Stomach (tissue), 9 donors: ENCODE data around the gene UBB. TPM values are rescaled to one million over a fixed set of nuclear protein-coding genes. Genes with fewer than 3 reads are reported as not detected.
A peak's percentile ranks its signal among the peaks of the same experiment; 100 is the strongest.

Experiments used
- DNase-seq, 2 donors: peaks; one replicate each; pipeline versions ENCODE4 v3.0.0 to v3.0.0-alpha.2; 2013 to 2019
- H3K27ac ChIP-seq, 5 donors: fragments of 200-600 bp in 4 of 5; sonication (generic) in 4 of 5; one replicate each; pipeline ENCODE4 v1.5.1; 2013 to 2019; ENCODE audit warnings: mild to moderate bottlenecking in 1 of 5, moderate library complexity in 1 of 5
- H3K27me3 ChIP-seq, 3 donors: fragments of 200-600 bp; sonication (generic); one replicate each; pipeline ENCODE4 v1.5.1; 2017 to 2019; ENCODE audit warnings: mixed run types in 1 of 3
- H3K36me3 ChIP-seq, 4 donors: fragments of 200-600 bp; sonication (generic); 1 replicate in 3 of 4; 2 replicates in 1 of 4; pipeline ENCODE4 v1.5.1; 2016 to 2019
- H3K4me1 ChIP-seq, 4 donors: fragments of 200-600 bp; sonication (generic); one replicate each; pipeline ENCODE4 v1.5.1; 2016 to 2019
- H3K4me3 ChIP-seq, 4 donors: fragments of 200-600 bp; sonication (generic) in 3 of 4; one replicate each; pipeline ENCODE4 v1.5.1; 2016 to 2019; ENCODE audit warnings: mild to moderate bottlenecking in 1 of 4
- H3K9me3 ChIP-seq, 4 donors: fragments of 200-600 bp; sonication (generic); one replicate each; pipeline ENCODE4 v1.5.1; 2016 to 2019
- EP300 ChIP-seq: sonication (generic); formaldehyde crosslinking; IDR thresholded peaks from one replicate; pipeline ENCODE4 v1.6.1; 2017; ENCODE audit warnings: antibody characterized with exemption
- POLR2A ChIP-seq, 4 donors: fragments of 450-650 bp; IDR thresholded peaks; one replicate each; pipeline ENCODE4 v1.6.1; 2016; ENCODE audit warnings: antibody characterized with exemption in 4 of 4, control low read depth in 2 of 4, mild to moderate bottlenecking in 1 of 4, moderate library complexity in 1 of 4
- POLR2AphosphoS5 ChIP-seq, 3 donors: sonication (generic); formaldehyde crosslinking; IDR thresholded peaks; one replicate each; pipeline ENCODE4 v1.6.1; 2016; ENCODE audit warnings: antibody characterized with exemption in 3 of 3
- WGBS, 5 donors: extraction: QIAGEN DNeasy Blood & Tissue Kit in 3 of 5; methylation state at CpG; one replicate each; pipeline versions ENCODE4 v1.1.5 to v1.1.7; 2013 to 2018; 5-methylcytosine and 5-hydroxymethylcytosine counted together
- intact Hi-C: fragments of 100-400 bp; cut with DNase I; formaldehyde crosslinking; loops from one replicate; pipeline ENCODE4 v1.15.1; 2023; ENCODE audit warnings: low total_unique reads
- polyA plus RNA-seq, 3 donors: library from polyadenylated mRNA; stranded (reverse); fragments of 200-250 nt; gene quantifications; one replicate each; pipeline ENCODE4 v1.2.3, GENCODE V29; 2013
- total RNA-seq, 5 donors: library from RNA; depleted of rRNA; stranded (reverse); fragments of >200 nt; gene quantifications; one replicate each; pipeline versions ENCODE4 v1.1.0 to v1.2.3, GENCODE V29; 2014 to 2016
- TF ChIP-seq, protein P1 (sequence below), 7 experiments: fragments of 450-650 bp in 4 of 7; fragments of 200-600 bp in 3 of 7; sonication (generic) in 3 of 7; IDR thresholded peaks; one replicate each; pipeline ENCODE4 v1.5.1; 2016 to 2019; ENCODE audit warnings: antibody characterized with exemption in 7 of 7, control low read depth in 2 of 7, mild to moderate bottlenecking in 1 of 7
- donor health status: healthy with polysubstance abuse.
- donor health status: Bipolar disorder and iron deficiency.
- donor health status: healthy.

The UBB gene
- total and polyA plus RNA-seq, 8 donors = 621 to 2,679 (median 919) TPM

DNA sequence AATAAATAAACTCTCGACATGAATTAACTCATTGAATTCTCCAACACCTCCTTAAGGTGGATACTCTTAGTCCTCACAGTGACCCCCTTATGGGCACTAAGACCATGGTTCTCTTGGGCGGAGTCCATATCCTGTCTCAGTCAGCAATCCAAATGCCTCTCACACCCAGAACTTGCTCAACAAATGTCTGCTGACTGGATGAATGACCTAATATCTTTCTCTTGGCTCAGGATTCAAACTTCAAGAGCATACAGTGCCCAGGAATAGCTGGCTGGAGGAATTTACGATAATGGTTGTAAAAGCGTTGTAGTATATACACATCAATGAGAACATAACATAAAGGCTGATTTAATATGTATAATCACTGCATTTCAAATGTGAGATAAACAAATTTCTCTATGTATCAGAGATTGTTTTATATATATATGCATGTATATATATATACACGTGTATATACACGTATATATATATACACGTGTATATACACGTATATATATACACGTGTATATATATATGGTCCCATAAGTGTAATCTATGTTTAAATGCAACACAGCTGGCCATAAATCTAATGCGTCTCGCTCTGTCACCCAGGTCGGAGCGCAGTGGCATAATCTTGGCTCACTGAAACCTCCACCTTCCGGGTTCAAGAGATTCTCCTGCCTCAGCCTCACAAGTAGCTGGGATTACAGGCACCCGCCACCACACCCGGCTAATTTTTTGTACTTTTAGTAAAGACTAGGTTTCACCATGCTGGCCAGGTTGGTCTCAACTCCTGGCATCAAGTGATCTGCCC lies 6.5 kb upstream of the UBB start:
- DNase-seq = peak in 1 of 2 donors; percentile 34
- intact Hi-C loops = no loop called here
- peaks cover 7 to 25% (median 19%) of the 10 kb centered on the region in 4 donors for H3K4me1 ChIP-seq
- H3K36me3 ChIP-seq = no peaks in the 10 kb centered on the region
- H3K27me3 ChIP-seq = no peaks in the 10 kb centered on the region
- 83 to 90% (median 87%) methylated on average over 16 of the region's 16 CpGs for WGBS, 5 donors
- H3K9me3 ChIP-seq = no peaks in the 10 kb centered on the region
- H3K27ac ChIP-seq = peak overlapping the region in 1 of 5 donors; percentile 64
- TF ChIP-seq, protein P1, sequence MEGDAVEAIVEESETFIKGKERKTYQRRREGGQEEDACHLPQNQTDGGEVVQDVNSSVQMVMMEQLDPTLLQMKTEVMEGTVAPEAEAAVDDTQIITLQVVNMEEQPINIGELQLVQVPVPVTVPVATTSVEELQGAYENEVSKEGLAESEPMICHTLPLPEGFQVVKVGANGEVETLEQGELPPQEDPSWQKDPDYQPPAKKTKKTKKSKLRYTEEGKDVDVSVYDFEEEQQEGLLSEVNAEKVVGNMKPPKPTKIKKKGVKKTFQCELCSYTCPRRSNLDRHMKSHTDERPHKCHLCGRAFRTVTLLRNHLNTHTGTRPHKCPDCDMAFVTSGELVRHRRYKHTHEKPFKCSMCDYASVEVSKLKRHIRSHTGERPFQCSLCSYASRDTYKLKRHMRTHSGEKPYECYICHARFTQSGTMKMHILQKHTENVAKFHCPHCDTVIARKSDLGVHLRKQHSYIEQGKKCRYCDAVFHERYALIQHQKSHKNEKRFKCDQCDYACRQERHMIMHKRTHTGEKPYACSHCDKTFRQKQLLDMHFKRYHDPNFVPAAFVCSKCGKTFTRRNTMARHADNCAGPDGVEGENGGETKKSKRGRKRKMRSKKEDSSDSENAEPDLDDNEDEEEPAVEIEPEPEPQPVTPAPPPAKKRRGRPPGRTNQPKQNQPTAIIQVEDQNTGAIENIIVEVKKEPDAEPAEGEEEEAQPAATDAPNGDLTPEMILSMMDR (IDR thresholded peaks at IDR 0.05) = no peak
- TF ChIP-seq POLR2A (IDR thresholded peaks at IDR 0.05) = no peak
- no peak overlapping the region for H3K4me3 ChIP-seq

DNA sequence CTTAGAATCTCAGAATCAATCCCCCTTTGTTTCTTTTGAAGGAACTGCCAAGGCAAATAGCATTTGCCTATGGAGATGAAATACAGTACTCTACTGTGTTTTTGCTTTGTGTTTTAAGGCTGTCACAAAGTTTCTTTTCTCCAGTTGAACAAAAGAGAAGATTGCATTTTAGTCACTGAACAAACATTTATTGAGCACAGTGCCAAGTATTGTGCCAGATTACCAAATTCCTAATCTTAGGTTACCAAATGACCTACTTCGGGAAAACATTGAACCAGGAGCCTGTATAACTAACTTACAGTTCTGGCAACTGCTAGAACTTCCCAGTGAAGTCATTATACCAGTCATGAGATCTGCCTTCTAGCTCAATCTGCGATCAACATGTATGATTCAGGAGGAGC lies 3.0 kb upstream of the UBB start:
- WGBS, 5 donors = 21 to 36% (median 28%) methylated on average over 2 of the region's 2 CpGs
- DNase-seq = peak in 1 of 2 donors; percentile 72
- intact Hi-C loops = no loop called here
- TF ChIP-seq, protein P1 (IDR thresholded peaks at IDR 0.05) = no peak
- TF ChIP-seq POLR2AphosphoS5 (IDR thresholded peaks at IDR 0.05) = peak in 2 of 3 donors; percentile 63 to 68
- Histone ChIP-seq H3K27me3 (no peaks in the 10 kb centered on the region), H3K4me3 (no peak overlapping the region), H3K36me3 (peaks cover 9 to 13% (median 11%) of the 10 kb centered on the region in 4 donors), H3K27ac (peak overlapping the region in 4 of 5 donors; percentile 91 to 98 (median 96)), H3K9me3 (no peaks in the 10 kb centered on the region), H3K4me1 (peaks cover 25 to 48% (median 42%) of the 10 kb centered on the region in 4 donors)

GRCh38 chr17:16378636-16379282 lies 2.1 kb upstream of the UBB start:
- intact Hi-C loops = no loop called here
- TF ChIP-seq POLR2AphosphoS5 (IDR thresholded peaks at IDR 0.05) = peak in 2 of 3 donors; percentile 51 to 81
- no peak for TF ChIP-seq EP300
- H3K4me1 ChIP-seq = peaks cover 27 to 53% (median 44%) of the 10 kb centered on the region in 4 donors
- peak; percentile 62 to 78 for DNase-seq
- peak overlapping the region; percentile 91 to 98 (median 95) for H3K27ac ChIP-seq
- H3K36me3 ChIP-seq = peaks cover 10 to 21% (median 20%) of the 10 kb centered on the region in 4 donors
- no peak overlapping the region for H3K4me3 ChIP-seq
- H3K9me3 ChIP-seq = no peaks in the 10 kb centered on the region
- WGBS, 5 donors = 28 to 63% (median 34%) methylated on average over 17 of the region's 17 CpGs
- no peaks in the 10 kb centered on the region for H3K27me3 ChIP-seq

DNA sequence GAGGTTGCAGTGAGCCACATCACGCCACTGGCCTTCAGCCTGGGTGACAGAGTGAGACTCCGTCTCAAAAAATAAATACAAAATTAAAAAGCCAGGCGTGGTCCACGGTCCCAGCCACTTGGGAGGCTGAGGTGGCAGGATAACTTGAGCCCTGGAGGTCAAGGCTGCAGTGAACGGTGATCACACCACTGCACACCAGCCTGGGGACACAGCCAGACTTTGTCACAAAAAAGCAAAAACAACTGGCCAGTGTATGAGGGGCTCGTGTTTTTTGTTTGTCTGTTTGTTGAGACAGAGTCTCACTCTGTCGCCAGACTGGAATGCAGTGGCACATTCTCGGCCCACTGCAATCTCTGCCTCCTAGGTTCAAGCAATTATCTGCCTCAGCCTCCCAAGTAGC lies 1.2 kb upstream of the UBB start:
- intact Hi-C loops = no loop called here
- H3K27ac ChIP-seq = peak overlapping the region; percentile 91 to 98 (median 95)
- WGBS, 5 donors = 66 to 77% (median 68%) methylated on average over 8 of the region's 8 CpGs

More for the DNA sequence above, 1.2 kb upstream of the UBB start:
- Histone ChIP-seq H3K9me3 (no peaks in the 10 kb centered on the region), H3K36me3 (peaks cover 10 to 26% (median 21%) of the 10 kb centered on the region in 4 donors), H3K4me1 (peaks cover 32 to 62% (median 47%) of the 10 kb centered on the region in 4 donors), H3K27me3 (no peaks in the 10 kb centered on the region), H3K4me3 (no peak overlapping the region)
- no peak for DNase-seq
- no peak for TF ChIP-seq POLR2AphosphoS5 (IDR thresholded peaks at IDR 0.05)
- TF ChIP-seq, protein P1 (IDR thresholded peaks at IDR 0.05) = no peak
- TF ChIP-seq EP300 = no peak
- no peak for TF ChIP-seq POLR2A (IDR thresholded peaks at IDR 0.05)
